KMS-11 (cell line): ENCODE data around the gene TAGLN3.

Experiments
- H2AFZ ChIP-seq: fragments of 200-600 bp; sonication (generic); 2 replicates; pipeline ENCODE4 v1.6.1; 2016; ENCODE audit warnings: antibody characterized with exemption, mixed run types, low read depth
- H3K27ac ChIP-seq: fragments of 200-600 bp; sonication (generic); 2 replicates; pipeline ENCODE4 v1.6.1; 2016; ENCODE audit warnings: mild to moderate bottlenecking, mixed run types
- H3K27me3 ChIP-seq: fragments of 200-600 bp; sonication (generic); 2 replicates; pipeline ENCODE4 v1.6.1; 2017; ENCODE audit warnings: mild to moderate bottlenecking, low read depth, mixed run types, moderate library complexity; ENCODE audit not compliant: insufficient read depth
- H3K36me3 ChIP-seq: fragments of 200-600 bp; sonication (generic); 2 replicates; pipeline ENCODE4 v1.6.1; 2017; ENCODE audit warnings: mild to moderate bottlenecking, mixed run types; ENCODE audit not compliant: insufficient read depth
- H3K4me1 ChIP-seq: fragments of 200-600 bp; sonication (generic); 2 replicates; pipeline ENCODE4 v1.6.1; 2016; ENCODE audit warnings: mild to moderate bottlenecking, low read depth, mixed run types; ENCODE audit not compliant: poor library complexity, severe bottlenecking
- H3K4me2 ChIP-seq: fragments of 200-600 bp; sonication (generic); 2 replicates; pipeline ENCODE4 v1.7.0; 2016; ENCODE audit warnings: mild to moderate bottlenecking, mixed run types
- H3K4me3 ChIP-seq: fragments of 200-600 bp; sonication (generic); IDR thresholded peaks from 2 replicates; pipeline ENCODE4 v1.6.1; 2017; ENCODE audit warnings: low read depth, low read length, mixed read lengths; ENCODE audit not compliant: insufficient read depth
- H3K79me2 ChIP-seq: fragments of 200-600 bp; sonication (generic); 2 replicates; pipeline ENCODE4 v1.6.1; 2016; ENCODE audit warnings: low read depth, mixed run types; ENCODE audit not compliant: insufficient read depth
- H3K9ac ChIP-seq: fragments of 200-600 bp; sonication (generic); 2 replicates; pipeline ENCODE4 v1.6.1; 2016; ENCODE audit warnings: mild to moderate bottlenecking, mixed run types
- H4K20me1 ChIP-seq: fragments of 200-600 bp; sonication (generic); 2 replicates; pipeline ENCODE4 v1.6.1; 2016; ENCODE audit warnings: mild to moderate bottlenecking, mixed run types; ENCODE audit not compliant: insufficient read depth
- TF ChIP-seq, protein P1 (sequence below): fragments of 200-600 bp; sonication (generic); conservative IDR thresholded peaks from 2 replicates; pipeline ENCODE4 v1.6.1; 2017; ENCODE audit warnings: low read depth, mild to moderate bottlenecking, antibody characterized with exemption, low read length, moderate library complexity, mixed read lengths

TAGLN3 gene

GRCh38 chr3:112005091-112005672 is 6.5 kb downstream of the TAGLN3 start:
- no peak overlapping the region for H3K27ac ChIP-seq
- no peak overlapping the region for H2AFZ ChIP-seq
- H4K20me1 ChIP-seq: no peaks in the 10 kb centered on the region
- no peaks in the 10 kb centered on the region for H3K27me3 ChIP-seq
- H3K9ac ChIP-seq: no peak overlapping the region
- no peak overlapping the region for H3K4me3 ChIP-seq
- TF ChIP-seq, protein P1, sequence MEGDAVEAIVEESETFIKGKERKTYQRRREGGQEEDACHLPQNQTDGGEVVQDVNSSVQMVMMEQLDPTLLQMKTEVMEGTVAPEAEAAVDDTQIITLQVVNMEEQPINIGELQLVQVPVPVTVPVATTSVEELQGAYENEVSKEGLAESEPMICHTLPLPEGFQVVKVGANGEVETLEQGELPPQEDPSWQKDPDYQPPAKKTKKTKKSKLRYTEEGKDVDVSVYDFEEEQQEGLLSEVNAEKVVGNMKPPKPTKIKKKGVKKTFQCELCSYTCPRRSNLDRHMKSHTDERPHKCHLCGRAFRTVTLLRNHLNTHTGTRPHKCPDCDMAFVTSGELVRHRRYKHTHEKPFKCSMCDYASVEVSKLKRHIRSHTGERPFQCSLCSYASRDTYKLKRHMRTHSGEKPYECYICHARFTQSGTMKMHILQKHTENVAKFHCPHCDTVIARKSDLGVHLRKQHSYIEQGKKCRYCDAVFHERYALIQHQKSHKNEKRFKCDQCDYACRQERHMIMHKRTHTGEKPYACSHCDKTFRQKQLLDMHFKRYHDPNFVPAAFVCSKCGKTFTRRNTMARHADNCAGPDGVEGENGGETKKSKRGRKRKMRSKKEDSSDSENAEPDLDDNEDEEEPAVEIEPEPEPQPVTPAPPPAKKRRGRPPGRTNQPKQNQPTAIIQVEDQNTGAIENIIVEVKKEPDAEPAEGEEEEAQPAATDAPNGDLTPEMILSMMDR: no peak
- H3K79me2 ChIP-seq: no peaks in the 10 kb centered on the region
- H3K4me1 ChIP-seq: no peaks in the 10 kb centered on the region
- no peak overlapping the region for H3K4me2 ChIP-seq
- no peaks in the 10 kb centered on the region for H3K36me3 ChIP-seq

- Histone ChIP-seq H4K20me1 (no peaks in the 10 kb centered on the region), H3K4me1 (no peaks in the 10 kb centered on the region), H3K27me3 (no peaks in the 10 kb centered on the region), H3K9ac (no peak overlapping the region), H3K79me2 (no peaks in the 10 kb centered on the region), H2AFZ (no peak overlapping the region), H3K4me2 (no peak overlapping the region), H3K4me3 (no peak overlapping the region), H3K36me3 (no peaks in the 10 kb centered on the region), H3K27ac (no peak overlapping the region)
- TF ChIP-seq, protein P1: no peak
Measured at GRCh38 chr3:112007633-112008032, 8.9 kb downstream of the TAGLN3 start.

DNA sequence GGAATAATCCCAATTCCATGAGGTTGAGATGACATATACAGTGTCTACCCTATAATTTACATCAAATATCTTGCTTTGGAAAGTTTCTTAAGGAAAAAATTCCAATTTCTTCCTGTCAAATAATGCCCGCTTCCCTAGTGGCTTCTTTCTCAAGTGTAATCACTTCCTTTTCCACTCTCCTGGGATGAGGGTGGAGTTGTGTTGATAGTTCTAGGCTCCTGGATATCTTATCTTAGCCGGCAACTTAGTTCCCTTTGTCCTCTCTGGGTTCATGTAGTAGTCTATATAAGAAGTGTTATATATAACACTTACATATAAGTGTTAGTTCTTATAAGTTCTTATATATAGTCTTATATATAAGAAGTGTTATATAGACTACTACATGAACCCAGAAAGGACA is 10.9 kb downstream of the TAGLN3 start:
- Histone ChIP-seq H4K20me1 (no peaks in the 10 kb centered on the region), H2AFZ (no peak overlapping the region), H3K4me2 (no peak overlapping the region), H3K27me3 (no peaks in the 10 kb centered on the region), H3K4me1 (no peaks in the 10 kb centered on the region), H3K79me2 (no peaks in the 10 kb centered on the region), H3K9ac (no peak overlapping the region), H3K36me3 (no peaks in the 10 kb centered on the region), H3K27ac (no peak overlapping the region), H3K4me3 (no peak overlapping the region)
- TF ChIP-seq, protein P1: no peak

GRCh38 chr3:112010636-112011035 is 11.9 kb downstream of the TAGLN3 start:
- no peaks in the 10 kb centered on the region for H3K79me2 ChIP-seq
- H3K4me3 ChIP-seq: no peak overlapping the region
- H3K27me3 ChIP-seq: no peaks in the 10 kb centered on the region
- no peak overlapping the region for H3K9ac ChIP-seq
- no peak overlapping the region for H2AFZ ChIP-seq
- no peaks in the 10 kb centered on the region for H3K36me3 ChIP-seq
- TF ChIP-seq, protein P1: no peak
- no peaks in the 10 kb centered on the region for H3K4me1 ChIP-seq
- no peaks in the 10 kb centered on the region for H4K20me1 ChIP-seq
- no peak overlapping the region for H3K27ac ChIP-seq
- no peak overlapping the region for H3K4me2 ChIP-seq
